ENCODE data around the gene LASP1.
A peak's percentile ranks its signal among the peaks of the same experiment; 100 is the strongest.

- TF ChIP-seq YY1 (IDR thresholded peaks at IDR 0.05; ENCODE audit: low read depth) (no peak), CTCF (IDR thresholded peaks at IDR 0.05) (no peak), NFIC (IDR thresholded peaks at IDR 0.05; ENCODE audit: borderline replicate concordance) (no peak), MEF2A (IDR thresholded peaks at IDR 0.05; ENCODE audit: borderline replicate concordance, low read depth) (no peak), FOSL2 (IDR thresholded peaks at IDR 0.05; ENCODE audit: borderline replicate concordance, low read depth) (no peak), PBX3 (IDR thresholded peaks at IDR 0.05) (peak; percentile 44; the same call in 1 of the 2 replicates), MAX (IDR thresholded peaks at IDR 0.05; ENCODE audit: low read depth) (no peak)
Measured at GRCh38 chr17:38926293-38927070, 56.6 kb downstream of the LASP1 start.

All from SK-N-SH (cell line).